SH-SY5Y (cell line): ENCODE results near the gene CELF1.

Experiments used
- GATA2 ChIP-seq: IDR thresholded peaks from 2 replicates; pipeline ENCODE4 v1.6.1; 2011; ENCODE audit warnings: mild to moderate bottlenecking, low read depth, low read length
- GATA3 ChIP-seq: IDR thresholded peaks from 2 replicates; pipeline ENCODE4 v1.6.1; 2011; ENCODE audit warnings: low read depth, mild to moderate bottlenecking, low read length, moderate library complexity

- TF ChIP-seq GATA3: no peak
- TF ChIP-seq GATA2: no peak
Measured at GRCh38 chr11:47536915-47537314, 16.0 kb downstream of the CELF1 start.
